Measurements from ENCODE around the gene KCNK5. TPM values are rescaled to one million over a fixed set of nuclear protein-coding genes. Genes with fewer than 3 reads are reported as not detected.
A peak's percentile ranks its signal among the peaks of the same experiment; 100 is the strongest.

KCNK5 gene
- polyA plus RNA-seq, 4 donors, result 0.82 to 14.0 (median 10.0) TPM

GRCh38 chr6:39178804-39179203, 50.5 kb downstream of the KCNK5 start:
- DNase-seq (ENCODE audit: low read depth in 4 of 4, low spot score in 3 of 4), result no peak

- no peak for DNase-seq (ENCODE audit: low read depth in 4 of 4, low spot score in 3 of 4)
Observed at GRCh38 chr6:39178235-39178634, 51.0 kb downstream of the KCNK5 start.

GRCh38 chr6:39177130-39177529, 52.1 kb downstream of the KCNK5 start:
- no peak for DNase-seq (ENCODE audit: low read depth in 4 of 4, low spot score in 3 of 4)

GRCh38 chr6:39173270-39173669, 56.0 kb downstream of the KCNK5 start:
- no peak for DNase-seq (ENCODE audit: low read depth in 4 of 4, low spot score in 3 of 4)

GRCh38 chr6:39172377-39172757, 56.9 kb downstream of the KCNK5 start:
- DNase-seq (ENCODE audit: low read depth in 4 of 4, low spot score in 3 of 4), result no peak

- no peak for DNase-seq (ENCODE audit: low read depth in 4 of 4, low spot score in 3 of 4)
Observed at GRCh38 chr6:39171489-39172376, 57.5 kb downstream of the KCNK5 start.

- no peak for DNase-seq (ENCODE audit: low read depth in 4 of 4, low spot score in 3 of 4)
Observed at GRCh38 chr6:39170860-39171259, 58.4 kb downstream of the KCNK5 start.

- no peak for DNase-seq (ENCODE audit: low read depth in 4 of 4, low spot score in 3 of 4)
Observed at GRCh38 chr6:39170389-39170788, 58.9 kb downstream of the KCNK5 start.

GRCh38 chr6:39169448-39170344, 59.6 kb downstream of the KCNK5 start:
- no peak for DNase-seq (ENCODE audit: low read depth in 4 of 4, low spot score in 3 of 4)

- no peak for DNase-seq (ENCODE audit: low read depth in 4 of 4, low spot score in 3 of 4)
Observed at GRCh38 chr6:39167866-39168625, 61.2 kb downstream of the KCNK5 start.

GRCh38 chr6:39167321-39167720, 62.0 kb downstream of the KCNK5 start:
- no peak for DNase-seq (ENCODE audit: low read depth in 4 of 4, low spot score in 3 of 4)

- no peak for DNase-seq (ENCODE audit: low read depth in 4 of 4, low spot score in 3 of 4)
Observed at GRCh38 chr6:39166912-39167290, 62.4 kb downstream of the KCNK5 start.

- peak in 3 of 4 donors; percentile 36 to 57 (median 37) for DNase-seq (ENCODE audit: low read depth in 4 of 4, low spot score in 3 of 4)
Observed at GRCh38 chr6:39166189-39166911, 62.9 kb downstream of the KCNK5 start.

- DNase-seq (ENCODE audit: low read depth in 4 of 4, low spot score in 3 of 4), result no peak
Observed at GRCh38 chr6:39157511-39157910, 71.8 kb downstream of the KCNK5 start.

- no peak for DNase-seq (ENCODE audit: low read depth in 4 of 4, low spot score in 3 of 4)
Observed at GRCh38 chr6:39156801-39157200, 72.5 kb downstream of the KCNK5 start.

- DNase-seq (ENCODE audit: low read depth in 4 of 4, low spot score in 3 of 4), result no peak
Observed at GRCh38 chr6:39154705-39155104, 74.6 kb downstream of the KCNK5 start.

- DNase-seq (ENCODE audit: low read depth in 4 of 4, low spot score in 3 of 4), result no peak
Observed at GRCh38 chr6:39153766-39154397, 75.4 kb downstream of the KCNK5 start.

GRCh38 chr6:39152262-39152661, 77.0 kb downstream of the KCNK5 start:
- no peak for DNase-seq (ENCODE audit: low read depth in 4 of 4, low spot score in 3 of 4)

- DNase-seq (ENCODE audit: low read depth in 4 of 4, low spot score in 3 of 4), result no peak
Observed at GRCh38 chr6:39151211-39151610, 78.1 kb downstream of the KCNK5 start.
